HFFc6 (cell line): ENCODE data around the gene TAF1C. TPM values are rescaled to one million over a fixed set of nuclear protein-coding genes. Genes with fewer than 3 reads are reported as not detected.

ENCODE experiments used
- DNase-seq: peaks from one replicate; pipeline ENCODE4 v3.0.0-alpha.2; 2018
- H3K27ac Mint-ChIP-seq: 2 replicates; pipeline ENCODE4 v1.8.0; 2020; ENCODE audit warnings: mild to moderate bottlenecking, mixed read lengths
- H3K27me3 Mint-ChIP-seq: 2 replicates; pipeline ENCODE4 v1.8.0; 2021; ENCODE audit warnings: mild to moderate bottlenecking, moderate library complexity, mixed read lengths; ENCODE audit not compliant: insufficient read depth
- H3K36me3 Mint-ChIP-seq: 2 replicates; pipeline ENCODE4 v1.8.0; 2021; ENCODE audit warnings: low read depth, mixed read lengths
- H3K4me1 Mint-ChIP-seq: 2 replicates; pipeline ENCODE4 v1.8.0; 2020; ENCODE audit warnings: low read depth, mixed read lengths
- H3K4me3 Mint-ChIP-seq: 2 replicates; pipeline ENCODE4 v1.8.0; 2020; ENCODE audit warnings: mild to moderate bottlenecking, moderate library complexity, mixed read lengths
- H3K9me3 Mint-ChIP-seq: 2 replicates; pipeline ENCODE4 v1.8.0; 2020; ENCODE audit warnings: mild to moderate bottlenecking, mixed read lengths
- CTCF ChIP-seq: fragments of 200-600 bp; sonication (generic); IDR thresholded peaks from 2 replicates; pipeline ENCODE4 v1.5.0; 2021; ENCODE audit warnings: antibody characterized with exemption, mild to moderate bottlenecking
- total RNA-seq, 6 experiments: library from RNA; stranded (reverse); fragmentation: NEBNext Ultra II Directional; extraction: Animal tissue kit (Norgen Biotek cat#: 25700); gene quantifications; 2 replicates in 1 of 6; 3 replicates in 5 of 6; pipeline ENCODE4 v1.2.3, GENCODE V29; 2021

TAF1C gene
- total RNA-seq, 6 experiments from 2014 or later = 22.0 to 30.4 (median 25.7) TPM

DNA sequence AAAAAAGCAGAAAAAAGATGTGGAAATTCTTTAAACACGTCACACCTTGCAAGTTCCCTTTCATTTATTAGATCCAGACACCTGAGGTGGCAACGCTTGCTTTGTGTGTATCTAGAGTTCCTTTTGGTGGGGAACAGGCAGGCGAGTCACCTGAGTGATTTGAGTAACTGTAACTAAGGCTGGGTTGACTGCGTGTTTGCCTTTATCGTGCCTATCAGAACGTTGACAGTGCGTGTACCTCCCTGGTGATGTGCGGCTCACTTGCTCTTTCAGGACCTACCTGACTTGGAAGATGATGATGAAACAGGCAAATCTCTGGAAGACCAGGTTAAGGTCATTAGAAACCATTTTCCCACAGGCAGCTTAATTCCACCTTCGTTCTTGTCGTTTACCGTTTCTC lies 12.5 kb downstream of the TAF1C start:
- H3K4me1 Mint-ChIP-seq = peaks cover 38% of the 10 kb centered on the region
- no peaks in the 10 kb centered on the region for H3K9me3 Mint-ChIP-seq
- H3K27me3 Mint-ChIP-seq = peaks cover 2% of the 10 kb centered on the region
- no peaks in the 10 kb centered on the region for H3K36me3 Mint-ChIP-seq
- no peak overlapping the region for H3K27ac Mint-ChIP-seq
- no peak for DNase-seq
- no peak overlapping the region for H3K4me3 Mint-ChIP-seq
- TF ChIP-seq CTCF = no peak

- H3K27ac Mint-ChIP-seq = no peak overlapping the region
- H3K9me3 Mint-ChIP-seq = no peaks in the 10 kb centered on the region
- no peak overlapping the region for H3K4me3 Mint-ChIP-seq
- peaks cover 11% of the 10 kb centered on the region for H3K27me3 Mint-ChIP-seq
- TF ChIP-seq CTCF = no peak
- no peak for DNase-seq
- peaks cover under 1% of the 10 kb centered on the region; the same call in 1 of the 2 replicates for H3K4me1 Mint-ChIP-seq
- no peaks in the 10 kb centered on the region for H3K36me3 Mint-ChIP-seq
Measured at GRCh38 chr16:84169765-84170310, 17.0 kb downstream of the TAF1C start.

- H3K4me3 Mint-ChIP-seq = no peak overlapping the region
- peaks cover 18% of the 10 kb centered on the region for H3K27me3 Mint-ChIP-seq
- no peak for DNase-seq
- H3K4me1 Mint-ChIP-seq = peaks cover 2% of the 10 kb centered on the region; the same call in 1 of the 2 replicates
- TF ChIP-seq CTCF = no peak
- no peaks in the 10 kb centered on the region for H3K36me3 Mint-ChIP-seq
- no peaks in the 10 kb centered on the region for H3K9me3 Mint-ChIP-seq
- no peak overlapping the region for H3K27ac Mint-ChIP-seq
Measured at GRCh38 chr16:84166796-84167695, 19.8 kb downstream of the TAF1C start.

DNA sequence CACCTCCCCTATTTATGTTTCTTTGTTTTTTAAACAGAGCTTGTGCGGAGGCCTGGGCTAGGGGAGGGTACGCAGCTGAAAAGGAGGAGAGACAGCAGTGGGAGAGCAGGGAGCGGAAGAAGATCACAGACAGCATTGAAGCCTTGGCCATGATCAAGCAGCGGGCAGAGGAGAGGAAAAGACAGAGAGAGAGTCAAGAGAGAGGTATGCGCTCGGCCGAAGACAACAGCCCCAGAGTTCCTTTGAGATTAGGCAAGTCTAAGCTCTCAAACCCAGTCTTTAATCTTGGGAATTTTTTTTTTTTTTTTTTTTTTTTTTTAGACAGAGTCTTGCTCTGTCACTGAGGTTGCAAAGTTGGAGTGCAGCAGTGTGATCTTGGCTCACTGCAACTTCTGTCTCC lies 21.1 kb downstream of the TAF1C start:
- Mint-ChIP-seq H3K4me3 (no peak overlapping the region), H3K36me3 (no peaks in the 10 kb centered on the region), H3K9me3 (no peaks in the 10 kb centered on the region), H3K4me1 (peaks cover 6% of the 10 kb centered on the region; the same call in 1 of the 2 replicates), H3K27ac (no peak overlapping the region), H3K27me3 (peaks cover 26% of the 10 kb centered on the region)
- no peak for DNase-seq
- TF ChIP-seq CTCF = no peak

GRCh38 chr16:84161801-84162200 lies 25.1 kb downstream of the TAF1C start:
- peaks cover 36% of the 10 kb centered on the region for H3K27me3 Mint-ChIP-seq
- no peaks in the 10 kb centered on the region for H3K9me3 Mint-ChIP-seq
- no peak overlapping the region for H3K27ac Mint-ChIP-seq
- DNase-seq = no peak
- no peaks in the 10 kb centered on the region for H3K36me3 Mint-ChIP-seq
- H3K4me3 Mint-ChIP-seq = no peak overlapping the region
- no peak for TF ChIP-seq CTCF
- H3K4me1 Mint-ChIP-seq = peaks cover 26% of the 10 kb centered on the region
